ENCODE results near the gene CLPTM1. TPM values are rescaled to one million over a fixed set of nuclear protein-coding genes. Genes with fewer than 3 reads are reported as not detected.
"Not testable (repeated sequence)": the region's sequence is repeated elsewhere in the genome, so short reads cannot be mapped to it uniquely, and the experiment has no call there.

The CLPTM1 gene
- total RNA-seq, 2 donors from 2014 or later: 76.7 to 78.4 TPM

DNA sequence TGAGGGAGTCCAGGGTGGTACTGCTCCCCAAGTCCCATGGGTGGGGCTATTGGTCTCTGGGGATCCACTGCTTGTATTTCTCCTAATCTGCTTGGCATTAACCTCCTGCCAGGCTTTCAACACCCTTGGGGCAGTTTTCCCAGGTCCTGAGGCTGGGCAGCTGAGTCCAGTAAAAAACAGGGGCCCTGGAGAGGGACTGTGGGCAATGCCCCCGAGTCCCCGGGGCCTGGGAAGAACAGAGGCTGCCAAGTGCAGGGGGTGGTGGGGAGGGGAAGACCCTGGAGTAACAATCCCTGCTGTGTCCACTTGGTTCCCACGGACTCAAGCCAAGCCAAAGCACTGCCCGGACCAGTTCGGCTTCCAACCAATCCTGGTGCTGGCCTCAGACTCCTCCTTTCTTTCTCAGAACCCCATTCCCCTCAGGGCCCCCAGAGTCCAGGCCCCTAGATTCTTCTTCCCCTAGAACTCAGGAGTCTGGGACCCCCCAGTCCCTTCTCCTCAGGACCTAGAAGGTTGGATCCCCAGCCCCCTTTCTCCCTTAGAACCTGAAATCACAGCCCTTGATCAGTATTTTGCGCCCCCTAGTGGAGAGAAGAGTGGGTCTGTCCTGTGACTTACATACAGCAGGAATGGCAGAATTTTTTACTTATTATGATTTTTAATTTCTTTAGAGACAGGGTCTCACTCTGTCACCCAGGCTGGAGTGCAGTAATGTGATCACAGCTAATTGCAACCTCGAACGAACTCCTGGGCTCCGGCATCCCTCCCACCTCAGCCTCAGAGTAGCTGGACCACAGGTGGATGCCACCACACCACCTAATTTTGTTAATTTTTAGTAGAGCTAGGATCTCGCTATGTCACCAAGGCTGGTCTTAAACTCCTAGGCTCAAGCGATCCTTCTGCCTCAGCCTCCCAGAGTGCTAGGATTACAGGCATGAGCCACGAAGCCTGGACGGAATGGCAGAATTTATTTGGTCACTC lies 3.7 kb upstream of the CLPTM1 start:
- H3K36me3 Mint-ChIP-seq (ENCODE audit: low read depth): peaks cover 8% of the 10 kb centered on the region
- peak; percentile 22 to 48 (median 23) for DNase-seq
- H3K4me1 Mint-ChIP-seq: peaks cover 22% of the 10 kb centered on the region
- no peaks in the 10 kb centered on the region for H3K27me3 Mint-ChIP-seq
- no peak for ATAC-seq
- no peaks in the 10 kb centered on the region for H3K9me3 ChIP-seq (ENCODE audit: control insufficient read depth, low read length, poor library complexity, severe bottlenecking)
- peak overlapping the region; percentile 19 for H3K4me3 Mint-ChIP-seq
- no peak overlapping the region for H3K27ac Mint-ChIP-seq

DNA sequence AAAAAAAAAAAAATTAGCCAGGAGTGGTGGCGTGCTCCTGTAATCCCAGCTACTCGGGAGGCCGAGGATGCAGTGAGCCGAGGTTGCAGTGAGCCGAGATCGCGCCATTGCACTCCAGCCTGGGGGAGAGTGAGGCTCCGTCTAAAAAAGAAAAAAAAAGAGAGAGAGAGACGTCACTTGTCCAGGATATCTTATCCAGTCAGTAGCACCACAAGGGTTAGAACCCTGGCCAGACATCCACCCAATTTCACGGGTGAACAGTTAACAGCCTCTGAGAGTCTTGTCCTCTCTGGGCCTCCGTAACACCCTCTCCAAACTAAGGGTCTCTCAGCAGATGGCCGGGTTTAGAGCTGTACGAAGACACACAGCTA lies 917 bp upstream of the CLPTM1 start:
- ATAC-seq: no peak
- peaks cover 38% of the 10 kb centered on the region for H3K4me1 Mint-ChIP-seq
- no peaks in the 10 kb centered on the region for H3K27me3 Mint-ChIP-seq

DNA sequence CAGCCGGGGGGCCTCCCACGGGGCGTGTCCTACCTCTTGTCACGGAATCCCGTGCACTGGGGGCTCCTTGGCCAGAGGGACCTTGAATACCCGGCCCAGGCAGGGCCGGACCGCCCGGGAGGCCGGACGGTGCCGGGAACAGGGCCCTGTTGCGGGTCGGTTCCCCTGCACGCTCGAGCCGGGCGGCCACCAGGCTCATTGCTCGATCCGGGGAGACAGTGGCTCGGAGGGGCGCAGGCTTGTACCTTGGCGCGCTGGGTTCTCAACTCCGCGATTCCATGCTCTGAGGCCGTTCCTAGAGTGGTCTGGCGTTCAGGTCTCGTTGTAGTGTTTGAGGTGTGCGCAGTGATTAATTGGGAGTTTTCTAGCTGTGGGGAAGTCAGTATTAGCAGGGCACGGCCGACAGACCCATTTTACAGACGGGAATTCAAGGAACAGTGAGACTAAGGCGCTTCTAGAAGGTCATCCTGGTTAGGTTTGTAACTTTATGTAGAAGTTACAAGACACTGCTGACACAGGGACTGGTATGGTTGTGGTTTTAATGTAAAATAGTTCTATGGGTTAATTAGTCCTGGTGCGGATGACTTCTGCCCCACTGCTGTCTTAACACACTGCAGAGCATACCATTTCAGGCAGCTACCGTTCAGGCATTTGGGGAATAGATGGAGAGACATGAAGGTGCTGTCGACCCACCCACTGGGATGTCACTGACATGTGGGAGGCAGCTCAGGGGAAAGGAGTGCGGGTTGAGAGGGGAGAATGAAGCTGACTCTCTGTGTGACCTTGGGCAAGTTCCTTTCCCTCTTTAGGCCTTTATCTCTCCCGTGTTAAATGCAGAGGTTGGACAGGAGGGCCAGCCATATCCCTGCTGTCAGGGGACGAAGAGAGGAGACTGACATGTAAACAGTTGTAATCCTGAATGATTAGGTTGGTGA lies 592 bp downstream of the CLPTM1 start:
- no peaks in the 10 kb centered on the region for H3K27me3 Mint-ChIP-seq
- peak overlapping the region; percentile 100 for H3K4me3 Mint-ChIP-seq
- H3K27ac Mint-ChIP-seq: peak overlapping the region; percentile 99
- no peak for DNase-seq
- H3K4me1 Mint-ChIP-seq: peaks cover 49% of the 10 kb centered on the region
- H3K36me3 Mint-ChIP-seq (ENCODE audit: low read depth): peaks cover 8% of the 10 kb centered on the region
- peak; percentile 7 for ATAC-seq
- no peaks in the 10 kb centered on the region for H3K9me3 ChIP-seq (ENCODE audit: control insufficient read depth, low read length, poor library complexity, severe bottlenecking)

More for the DNA sequence above, 917 bp upstream of the CLPTM1 start:
- peak overlapping the region; percentile 100 for H3K4me3 Mint-ChIP-seq
- no peak for DNase-seq
- H3K9me3 ChIP-seq (ENCODE audit: control insufficient read depth, low read length, poor library complexity, severe bottlenecking): no peaks in the 10 kb centered on the region
- H3K36me3 Mint-ChIP-seq (ENCODE audit: low read depth): peaks cover 8% of the 10 kb centered on the region
- peak overlapping the region; percentile 99 for H3K27ac Mint-ChIP-seq

DNA sequence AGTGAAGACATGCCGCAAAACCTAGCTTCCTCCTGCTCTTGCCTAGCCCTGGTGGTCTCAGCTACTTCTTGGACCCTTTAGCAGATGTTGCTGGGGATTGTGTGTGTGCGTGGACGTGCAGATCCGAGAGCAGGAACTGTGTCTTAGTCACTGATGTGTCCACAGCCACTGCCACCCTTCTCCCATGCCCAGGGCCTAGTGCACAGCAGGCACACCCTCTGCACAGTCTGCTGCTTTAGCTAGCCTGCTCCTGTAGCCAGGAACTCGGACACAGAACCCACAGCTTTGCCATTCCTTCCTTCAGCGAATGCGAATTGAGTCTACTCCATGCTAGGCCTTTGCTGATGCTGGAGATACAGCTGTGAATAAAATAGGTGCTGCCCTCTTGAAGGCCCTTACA lies 2.3 kb downstream of the CLPTM1 start:
- peak overlapping the region; percentile 100 for H3K4me3 Mint-ChIP-seq

DNA sequence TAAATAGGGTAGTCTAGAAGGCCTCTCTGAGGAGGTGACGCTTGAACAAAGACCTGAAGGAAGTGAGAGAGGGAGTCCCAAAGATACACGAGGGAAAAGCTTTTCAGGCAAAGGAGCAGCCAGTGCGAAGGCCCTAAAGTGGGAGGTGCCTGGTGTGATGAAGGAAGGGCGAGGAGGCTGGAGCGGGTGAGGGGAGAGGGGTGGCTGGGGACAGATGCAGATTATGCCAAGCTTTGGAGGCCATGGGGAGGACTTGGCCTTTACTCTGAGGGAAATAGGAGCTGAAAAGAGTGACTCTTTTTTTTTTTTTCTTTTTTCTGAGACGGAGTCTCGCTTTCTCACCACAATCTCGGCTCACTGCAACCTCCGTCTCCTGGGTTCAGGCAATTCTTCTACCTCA lies 2.9 kb downstream of the CLPTM1 start:
- peak overlapping the region; percentile 77 for H3K27ac Mint-ChIP-seq
- peaks cover 8% of the 10 kb centered on the region for H3K36me3 Mint-ChIP-seq (ENCODE audit: low read depth)
- H3K4me3 Mint-ChIP-seq: peak overlapping the region; percentile 100
- no peaks in the 10 kb centered on the region for H3K9me3 ChIP-seq (ENCODE audit: control insufficient read depth, low read length, poor library complexity, severe bottlenecking)
- H3K4me1 Mint-ChIP-seq: peaks cover 49% of the 10 kb centered on the region
- no peak for ATAC-seq
- no peaks in the 10 kb centered on the region for H3K27me3 Mint-ChIP-seq
- no peak for DNase-seq

More for the DNA sequence above, 2.3 kb downstream of the CLPTM1 start:
- H3K36me3 Mint-ChIP-seq (ENCODE audit: low read depth): peaks cover 8% of the 10 kb centered on the region
- no peaks in the 10 kb centered on the region for H3K9me3 ChIP-seq (ENCODE audit: control insufficient read depth, low read length, poor library complexity, severe bottlenecking)
- H3K27me3 Mint-ChIP-seq: no peaks in the 10 kb centered on the region
- H3K27ac Mint-ChIP-seq: peak overlapping the region; percentile 77
- no peak for ATAC-seq
- peaks cover 49% of the 10 kb centered on the region for H3K4me1 Mint-ChIP-seq
- DNase-seq: no peak

DNA sequence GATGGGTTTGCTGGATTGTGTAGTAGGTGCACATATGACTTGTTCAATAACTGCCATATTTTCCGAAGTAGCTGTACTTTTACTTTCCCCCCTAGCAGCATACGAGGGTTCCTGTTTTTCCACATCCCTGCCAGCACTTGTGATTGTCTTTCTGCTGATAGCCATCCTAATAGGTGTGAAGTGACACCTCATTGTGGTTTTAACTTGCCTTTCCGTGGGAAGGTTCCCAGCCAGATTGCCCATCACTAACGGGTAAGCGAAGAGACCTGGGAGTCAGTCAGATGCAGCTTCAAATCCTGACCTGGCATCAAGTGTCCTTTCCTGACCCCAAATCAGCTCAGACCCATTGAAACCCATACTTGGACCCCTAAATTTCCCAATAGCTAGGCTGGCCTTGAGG lies 4.5 kb downstream of the CLPTM1 start:
- no peak overlapping the region for H3K4me3 Mint-ChIP-seq
- H3K36me3 Mint-ChIP-seq (ENCODE audit: low read depth): peaks cover 7% of the 10 kb centered on the region
- peak overlapping the region; percentile 80 for H3K27ac Mint-ChIP-seq
- peaks cover 44% of the 10 kb centered on the region for H3K4me1 Mint-ChIP-seq
- no peaks in the 10 kb centered on the region for H3K9me3 ChIP-seq (ENCODE audit: control insufficient read depth, low read length, poor library complexity, severe bottlenecking)
- ATAC-seq (no peak), DNase-seq (no peak)
- H3K27me3 Mint-ChIP-seq: no peaks in the 10 kb centered on the region

DNA sequence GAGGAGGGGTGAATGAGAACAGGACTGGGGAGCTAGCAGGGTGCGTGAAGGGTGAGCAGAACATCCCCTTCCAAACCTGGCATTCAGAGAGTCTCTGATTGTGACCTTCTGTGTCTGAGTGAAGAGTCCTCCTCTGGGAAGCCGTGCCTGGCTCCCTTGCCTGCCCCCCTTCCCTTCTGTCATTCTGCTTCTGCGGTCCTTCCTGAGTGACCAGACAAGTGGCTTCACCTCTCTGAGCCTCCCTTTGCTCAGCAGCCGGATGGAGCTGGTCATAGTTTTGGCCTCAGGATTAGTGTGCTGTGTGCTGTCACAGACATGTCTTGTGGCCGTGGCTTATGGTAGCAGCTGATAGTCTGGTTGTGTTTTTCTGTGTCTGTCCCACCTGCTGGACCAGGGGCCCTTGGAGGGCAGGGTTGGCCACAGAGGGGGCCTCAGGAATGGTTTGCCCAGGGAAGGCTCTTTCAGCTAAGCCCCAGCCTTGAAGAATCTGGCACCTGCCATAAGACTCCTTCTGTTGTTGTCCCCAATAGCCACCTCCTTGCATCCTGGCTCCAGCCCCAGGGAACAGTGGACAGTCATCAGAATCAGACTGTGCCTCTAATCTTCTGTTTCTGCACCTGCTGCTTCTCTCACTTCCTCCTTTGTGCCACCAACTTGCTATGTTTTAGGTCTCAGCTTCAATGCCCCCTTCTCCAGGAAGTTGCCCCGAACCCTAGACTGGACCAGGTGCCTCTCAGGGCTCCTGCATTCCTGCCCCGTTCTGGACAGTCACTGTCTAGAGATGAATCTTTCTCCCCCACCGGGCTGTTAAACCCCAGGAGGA lies 5.9 kb downstream of the CLPTM1 start:
- DNase-seq (no peak), ATAC-seq (no peak)
- H3K9me3 ChIP-seq (ENCODE audit: control insufficient read depth, low read length, poor library complexity, severe bottlenecking): no peaks in the 10 kb centered on the region
- Mint-ChIP-seq H3K4me3 (no peak overlapping the region), H3K27me3 (no peaks in the 10 kb centered on the region), H3K4me1 (peaks cover 35% of the 10 kb centered on the region), H3K27ac (peak overlapping the region; percentile 80), H3K36me3 (ENCODE audit: low read depth) (peaks cover 2% of the 10 kb centered on the region)

DNA sequence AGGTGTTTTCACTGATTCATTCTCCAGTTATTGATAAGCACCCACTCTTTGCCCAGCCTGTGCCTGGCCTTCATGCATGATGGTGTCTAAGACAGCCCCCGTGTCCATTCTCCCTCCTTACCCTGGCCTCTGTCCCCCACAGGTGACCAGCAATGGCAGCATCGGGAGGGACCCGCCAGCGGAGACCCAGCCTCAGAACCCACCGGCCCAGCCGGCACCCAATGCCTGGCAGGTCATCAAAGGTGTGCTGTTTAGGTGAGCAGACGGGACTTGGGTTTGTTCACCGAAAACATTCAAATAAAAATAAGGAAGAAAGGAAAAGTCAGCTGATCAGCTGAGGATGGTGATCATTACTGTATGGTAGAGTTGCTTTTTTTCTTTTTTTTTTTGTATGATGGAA lies 6.6 kb downstream of the CLPTM1 start:
- Mint-ChIP-seq H3K27ac (no peak overlapping the region), H3K27me3 (no peaks in the 10 kb centered on the region), H3K36me3 (ENCODE audit: low read depth) (peaks cover 2% of the 10 kb centered on the region), H3K4me1 (peaks cover 31% of the 10 kb centered on the region), H3K4me3 (no peak overlapping the region)
- no peaks in the 10 kb centered on the region for H3K9me3 ChIP-seq (ENCODE audit: control insufficient read depth, low read length, poor library complexity, severe bottlenecking)
- DNase-seq (no peak), ATAC-seq (no peak)

DNA sequence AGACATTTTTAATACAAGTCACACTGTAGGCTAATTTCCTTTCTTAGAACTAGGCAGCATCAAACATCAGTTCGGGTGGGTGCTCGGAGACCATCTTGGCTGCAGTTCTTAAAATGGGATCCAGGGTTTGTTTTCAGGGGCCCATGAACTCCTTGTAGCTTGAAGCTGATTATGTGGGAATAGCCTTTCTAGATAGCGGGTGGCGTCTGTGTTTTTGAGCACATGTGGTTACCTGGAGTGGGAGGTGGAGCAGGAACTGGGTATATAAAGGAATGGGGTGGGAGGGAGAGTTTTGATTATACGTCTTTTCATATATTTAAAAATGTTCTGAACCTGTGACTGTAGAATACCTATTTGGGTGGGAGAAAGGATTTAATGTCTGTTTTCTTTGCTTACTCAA lies 12.9 kb downstream of the CLPTM1 start:
- DNase-seq (no peak), ATAC-seq (no peak)
- Mint-ChIP-seq H3K4me3 (no peak overlapping the region), H3K4me1 (peaks cover 12% of the 10 kb centered on the region), H3K36me3 (ENCODE audit: low read depth) (peaks cover 6% of the 10 kb centered on the region), H3K27me3 (no peaks in the 10 kb centered on the region), H3K27ac (peak overlapping the region; percentile 21)
- H3K9me3 ChIP-seq (ENCODE audit: control insufficient read depth, low read length, poor library complexity, severe bottlenecking): no peaks in the 10 kb centered on the region

DNA sequence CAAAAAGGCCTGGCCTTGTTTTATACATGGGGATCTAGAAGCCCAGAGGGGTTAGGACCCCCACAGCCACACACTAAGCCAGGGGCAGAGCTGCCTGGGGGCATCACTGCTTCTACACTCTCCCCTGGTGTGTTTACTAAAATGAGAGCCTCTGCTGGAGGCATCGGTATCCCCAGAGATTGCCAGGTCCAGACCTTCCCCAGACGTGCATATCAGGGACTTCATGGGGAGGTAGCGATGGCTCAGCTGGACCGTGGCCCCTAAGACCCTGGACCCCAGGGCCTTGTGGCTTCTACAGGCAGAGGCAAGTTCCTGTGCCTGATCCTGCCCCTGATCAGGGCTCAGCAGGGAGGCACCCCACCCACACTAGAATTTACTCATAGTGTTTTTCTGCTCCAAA lies 13.5 kb downstream of the CLPTM1 start:
- ATAC-seq (no peak), DNase-seq (no peak)
- Mint-ChIP-seq H3K27ac (peak overlapping the region; percentile 21), H3K4me1 (peaks cover 12% of the 10 kb centered on the region), H3K4me3 (no peak overlapping the region), H3K27me3 (no peaks in the 10 kb centered on the region), H3K36me3 (ENCODE audit: low read depth) (peaks cover 6% of the 10 kb centered on the region)
- no peaks in the 10 kb centered on the region for H3K9me3 ChIP-seq (ENCODE audit: control insufficient read depth, low read length, poor library complexity, severe bottlenecking)

DNA sequence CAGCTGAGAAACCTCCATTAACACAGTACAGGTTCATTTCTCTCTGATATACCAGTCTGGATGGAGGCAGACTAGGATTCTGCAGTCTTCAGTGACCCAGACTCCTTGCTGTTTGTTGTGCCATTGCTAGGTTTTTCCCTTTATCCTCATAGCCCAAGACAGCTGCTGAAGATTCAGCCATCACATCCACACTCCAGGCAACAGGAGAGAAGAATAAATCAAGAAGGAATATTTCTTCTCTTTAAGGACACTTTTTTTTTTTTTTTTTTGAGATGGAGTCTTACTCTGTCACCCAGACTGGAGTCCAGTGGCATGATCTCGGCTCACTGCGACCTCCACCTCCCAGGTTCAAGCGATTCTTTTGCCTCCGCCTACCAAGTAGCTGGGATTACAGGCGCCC lies 14.3 kb downstream of the CLPTM1 start:
- Mint-ChIP-seq H3K36me3 (ENCODE audit: low read depth) (peaks cover 8% of the 10 kb centered on the region), H3K4me1 (peaks cover 12% of the 10 kb centered on the region), H3K27me3 (no peaks in the 10 kb centered on the region), H3K4me3 (no peak overlapping the region), H3K27ac (no peak overlapping the region)
- no peak for ATAC-seq
- DNase-seq: no peak
- H3K9me3 ChIP-seq (ENCODE audit: control insufficient read depth, low read length, poor library complexity, severe bottlenecking): no peaks in the 10 kb centered on the region

DNA sequence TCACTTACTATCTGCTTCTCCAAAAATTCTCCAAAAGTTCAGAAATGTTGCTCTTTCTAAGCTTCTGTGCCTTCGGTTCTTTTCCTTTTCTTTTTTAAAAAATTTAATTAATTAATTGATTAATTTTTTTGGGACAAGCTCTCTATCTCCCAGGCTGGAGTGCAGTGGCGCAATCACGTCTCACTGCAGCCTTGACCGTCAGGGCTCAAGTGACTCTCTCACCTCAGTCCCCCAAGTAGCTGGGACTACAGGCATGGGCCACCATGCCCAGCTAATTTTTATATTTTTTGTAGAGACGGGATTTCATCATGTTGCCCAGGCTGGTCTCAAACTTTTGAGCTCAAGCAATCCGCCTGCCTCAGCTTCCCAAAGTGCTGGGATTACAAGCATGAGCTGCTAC lies 16.3 kb downstream of the CLPTM1 start:
- not testable (repeated sequence) for H3K4me3 Mint-ChIP-seq; DNase-seq; H3K9me3 ChIP-seq (ENCODE audit: control insufficient read depth, low read length, poor library complexity, severe bottlenecking); H3K4me1 Mint-ChIP-seq; ATAC-seq; H3K27ac Mint-ChIP-seq; H3K36me3 Mint-ChIP-seq (ENCODE audit: low read depth); H3K27me3 Mint-ChIP-seq

Data from T-helper 17 cell (primary cell).